WTC11 (cell line): ENCODE data around the gene PRR33. TPM values are rescaled to one million over a fixed set of nuclear protein-coding genes. Genes with fewer than 3 reads are reported as not detected.

ENCODE experiments used
- CBFB ChIP-seq: sonication (generic); formaldehyde crosslinking; IDR thresholded peaks from 2 replicates; pipeline ENCODE4 v1.8.1; 2022; ENCODE audit warnings: mild to moderate bottlenecking, low read depth, missing genetic modification reagents
- CREM ChIP-seq: sonication (generic); formaldehyde crosslinking; IDR thresholded peaks from 2 replicates; pipeline ENCODE4 v1.8.1; 2022; ENCODE audit warnings: mild to moderate bottlenecking, missing genetic modification reagents, moderate library complexity
- MXD4 ChIP-seq: fragments of 250-450 bp; sonication (Bioruptor Pico); IDR thresholded peaks from 2 replicates; pipeline ENCODE4 v1.8.0; 2021; ENCODE audit warnings: mild to moderate bottlenecking, moderate library complexity, borderline replicate concordance
- NFE2L1 ChIP-seq: sonication (generic); formaldehyde crosslinking; IDR thresholded peaks from 2 replicates; pipeline ENCODE4 v1.8.1; 2023; ENCODE audit warnings: missing genetic modification reagents
- USF2 ChIP-seq: sonication (generic); formaldehyde crosslinking; IDR thresholded peaks from 2 replicates; pipeline ENCODE4 v1.8.1; 2023; ENCODE audit warnings: mild to moderate bottlenecking, missing genetic modification reagents, moderate library complexity
- ZBTB21 ChIP-seq: sonication (generic); formaldehyde crosslinking; IDR thresholded peaks from 2 replicates; pipeline ENCODE4 v1.8.1; 2023; ENCODE audit warnings: mild to moderate bottlenecking, missing genetic modification reagents, borderline replicate concordance
- ZNF121 ChIP-seq: sonication (generic); formaldehyde crosslinking; IDR thresholded peaks from 2 replicates; pipeline ENCODE4 v1.8.0; 2023; ENCODE audit warnings: missing genetic modification reagents
- ZNF425 ChIP-seq: fragments of 250-450 bp; sonication (Bioruptor Pico); conservative IDR thresholded peaks from 2 replicates; pipeline ENCODE4 v1.9.0; 2021; ENCODE audit warnings: mild to moderate bottlenecking
- total RNA-seq: library from RNA; stranded (reverse); gene quantifications from 3 replicates; pipeline ENCODE4 v1.2.3, GENCODE V29; 2021
- TF ChIP-seq, protein P1 (sequence below): sonication (generic); formaldehyde crosslinking; IDR thresholded peaks from 2 replicates; pipeline ENCODE4 v1.8.0; 2022; ENCODE audit warnings: mild to moderate bottlenecking, missing genetic modification reagents
- TF ChIP-seq, protein P2 (sequence below): sonication (generic); formaldehyde crosslinking; IDR thresholded peaks from 2 replicates; pipeline ENCODE4 v1.8.1; 2023; ENCODE audit warnings: mild to moderate bottlenecking, moderate library complexity, missing genetic modification reagents
- TF ChIP-seq, protein P3 (sequence below): sonication (generic); formaldehyde crosslinking; IDR thresholded peaks from 2 replicates; pipeline ENCODE4 v1.8.0; 2022; ENCODE audit warnings: mild to moderate bottlenecking, missing genetic modification reagents
- TF ChIP-seq, protein P4 (sequence below): sonication (generic); formaldehyde crosslinking; IDR thresholded peaks from 2 replicates; pipeline ENCODE4 v1.8.0; 2023; ENCODE audit warnings: missing genetic modification reagents, mild to moderate bottlenecking, borderline replicate concordance
- TF ChIP-seq, protein P5 (sequence below): fragments of 250-450 bp; sonication (Bioruptor Pico); IDR thresholded peaks from 2 replicates; pipeline ENCODE4 v1.9.0; 2021; ENCODE audit warnings: moderate library complexity, mild to moderate bottlenecking, inconsistent platforms, borderline replicate concordance
- TF ChIP-seq, protein P6 (sequence below): sonication (generic); formaldehyde crosslinking; IDR thresholded peaks from 2 replicates; pipeline ENCODE4 v1.8.1; 2023; ENCODE audit warnings: mild to moderate bottlenecking, missing genetic modification reagents, borderline replicate concordance

PRR33 gene
- total RNA-seq, 1 experiment from 2014 or later = not detected

GRCh38 chr11:1843796-1844195 lies 47.9 kb downstream of the PRR33 start (continued):
- TF ChIP-seq, protein P1, sequence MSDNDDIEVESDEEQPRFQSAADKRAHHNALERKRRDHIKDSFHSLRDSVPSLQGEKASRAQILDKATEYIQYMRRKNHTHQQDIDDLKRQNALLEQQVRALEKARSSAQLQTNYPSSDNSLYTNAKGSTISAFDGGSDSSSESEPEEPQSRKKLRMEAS (CRISPR knock-in tag) = no peak
- TF ChIP-seq, protein P2, sequence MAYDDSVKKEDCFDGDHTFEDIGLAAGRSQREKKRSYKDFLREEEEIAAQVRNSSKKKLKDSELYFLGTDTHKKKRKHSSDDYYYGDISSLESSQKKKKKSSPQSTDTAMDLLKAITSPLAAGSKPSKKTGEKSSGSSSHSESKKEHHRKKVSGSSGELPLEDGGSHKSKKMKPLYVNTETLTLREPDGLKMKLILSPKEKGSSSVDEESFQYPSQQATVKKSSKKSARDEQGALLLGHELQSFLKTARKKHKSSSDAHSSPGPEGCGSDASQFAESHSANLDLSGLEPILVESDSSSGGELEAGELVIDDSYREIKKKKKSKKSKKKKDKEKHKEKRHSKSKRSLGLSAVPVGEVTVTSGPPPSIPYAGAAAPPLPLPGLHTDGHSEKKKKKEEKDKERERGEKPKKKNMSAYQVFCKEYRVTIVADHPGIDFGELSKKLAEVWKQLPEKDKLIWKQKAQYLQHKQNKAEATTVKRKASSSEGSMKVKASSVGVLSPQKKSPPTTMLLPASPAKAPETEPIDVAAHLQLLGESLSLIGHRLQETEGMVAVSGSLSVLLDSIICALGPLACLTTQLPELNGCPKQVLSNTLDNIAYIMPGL (CRISPR knock-in tag) = no peak
- TF ChIP-seq CBFB (CRISPR knock-in tag) = no peak
- TF ChIP-seq, protein P3, sequence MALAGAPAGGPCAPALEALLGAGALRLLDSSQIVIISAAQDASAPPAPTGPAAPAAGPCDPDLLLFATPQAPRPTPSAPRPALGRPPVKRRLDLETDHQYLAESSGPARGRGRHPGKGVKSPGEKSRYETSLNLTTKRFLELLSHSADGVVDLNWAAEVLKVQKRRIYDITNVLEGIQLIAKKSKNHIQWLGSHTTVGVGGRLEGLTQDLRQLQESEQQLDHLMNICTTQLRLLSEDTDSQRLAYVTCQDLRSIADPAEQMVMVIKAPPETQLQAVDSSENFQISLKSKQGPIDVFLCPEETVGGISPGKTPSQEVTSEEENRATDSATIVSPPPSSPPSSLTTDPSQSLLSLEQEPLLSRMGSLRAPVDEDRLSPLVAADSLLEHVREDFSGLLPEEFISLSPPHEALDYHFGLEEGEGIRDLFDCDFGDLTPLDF (CRISPR knock-in tag) = no peak
- TF ChIP-seq CREM (CRISPR knock-in tag) = no peak
- TF ChIP-seq NFE2L1 (CRISPR knock-in tag) = no peak
- TF ChIP-seq, protein P4, sequence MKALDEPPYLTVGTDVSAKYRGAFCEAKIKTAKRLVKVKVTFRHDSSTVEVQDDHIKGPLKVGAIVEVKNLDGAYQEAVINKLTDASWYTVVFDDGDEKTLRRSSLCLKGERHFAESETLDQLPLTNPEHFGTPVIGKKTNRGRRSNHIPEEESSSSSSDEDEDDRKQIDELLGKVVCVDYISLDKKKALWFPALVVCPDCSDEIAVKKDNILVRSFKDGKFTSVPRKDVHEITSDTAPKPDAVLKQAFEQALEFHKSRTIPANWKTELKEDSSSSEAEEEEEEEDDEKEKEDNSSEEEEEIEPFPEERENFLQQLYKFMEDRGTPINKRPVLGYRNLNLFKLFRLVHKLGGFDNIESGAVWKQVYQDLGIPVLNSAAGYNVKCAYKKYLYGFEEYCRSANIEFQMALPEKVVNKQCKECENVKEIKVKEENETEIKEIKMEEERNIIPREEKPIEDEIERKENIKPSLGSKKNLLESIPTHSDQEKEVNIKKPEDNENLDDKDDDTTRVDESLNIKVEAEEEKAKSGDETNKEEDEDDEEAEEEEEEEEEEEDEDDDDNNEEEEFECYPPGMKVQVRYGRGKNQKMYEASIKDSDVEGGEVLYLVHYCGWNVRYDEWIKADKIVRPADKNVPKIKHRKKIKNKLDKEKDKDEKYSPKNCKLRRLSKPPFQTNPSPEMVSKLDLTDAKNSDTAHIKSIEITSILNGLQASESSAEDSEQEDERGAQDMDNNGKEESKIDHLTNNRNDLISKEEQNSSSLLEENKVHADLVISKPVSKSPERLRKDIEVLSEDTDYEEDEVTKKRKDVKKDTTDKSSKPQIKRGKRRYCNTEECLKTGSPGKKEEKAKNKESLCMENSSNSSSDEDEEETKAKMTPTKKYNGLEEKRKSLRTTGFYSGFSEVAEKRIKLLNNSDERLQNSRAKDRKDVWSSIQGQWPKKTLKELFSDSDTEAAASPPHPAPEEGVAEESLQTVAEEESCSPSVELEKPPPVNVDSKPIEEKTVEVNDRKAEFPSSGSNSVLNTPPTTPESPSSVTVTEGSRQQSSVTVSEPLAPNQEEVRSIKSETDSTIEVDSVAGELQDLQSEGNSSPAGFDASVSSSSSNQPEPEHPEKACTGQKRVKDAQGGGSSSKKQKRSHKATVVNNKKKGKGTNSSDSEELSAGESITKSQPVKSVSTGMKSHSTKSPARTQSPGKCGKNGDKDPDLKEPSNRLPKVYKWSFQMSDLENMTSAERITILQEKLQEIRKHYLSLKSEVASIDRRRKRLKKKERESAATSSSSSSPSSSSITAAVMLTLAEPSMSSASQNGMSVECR (CRISPR knock-in tag) = no peak
- TF ChIP-seq, protein P5, sequence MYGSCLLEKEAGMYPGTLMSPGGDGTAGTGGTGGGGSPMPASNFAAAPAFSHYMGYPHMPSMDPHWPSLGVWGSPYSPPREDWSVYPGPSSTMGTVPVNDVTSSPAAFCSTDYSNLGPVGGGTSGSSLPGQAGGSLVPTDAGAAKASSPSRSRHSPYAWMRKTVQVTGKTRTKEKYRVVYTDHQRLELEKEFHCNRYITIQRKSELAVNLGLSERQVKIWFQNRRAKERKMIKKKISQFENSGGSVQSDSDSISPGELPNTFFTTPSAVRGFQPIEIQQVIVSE = no peak
- TF ChIP-seq USF2 (CRISPR knock-in tag) = no peak
- TF ChIP-seq ZNF121 (CRISPR knock-in tag) = no peak
- TF ChIP-seq MXD4 (CRISPR knock-in tag) = no peak
- no peak for TF ChIP-seq ZNF425 (CRISPR knock-in tag)
- TF ChIP-seq ZBTB21 = no peak
- TF ChIP-seq, protein P6, sequence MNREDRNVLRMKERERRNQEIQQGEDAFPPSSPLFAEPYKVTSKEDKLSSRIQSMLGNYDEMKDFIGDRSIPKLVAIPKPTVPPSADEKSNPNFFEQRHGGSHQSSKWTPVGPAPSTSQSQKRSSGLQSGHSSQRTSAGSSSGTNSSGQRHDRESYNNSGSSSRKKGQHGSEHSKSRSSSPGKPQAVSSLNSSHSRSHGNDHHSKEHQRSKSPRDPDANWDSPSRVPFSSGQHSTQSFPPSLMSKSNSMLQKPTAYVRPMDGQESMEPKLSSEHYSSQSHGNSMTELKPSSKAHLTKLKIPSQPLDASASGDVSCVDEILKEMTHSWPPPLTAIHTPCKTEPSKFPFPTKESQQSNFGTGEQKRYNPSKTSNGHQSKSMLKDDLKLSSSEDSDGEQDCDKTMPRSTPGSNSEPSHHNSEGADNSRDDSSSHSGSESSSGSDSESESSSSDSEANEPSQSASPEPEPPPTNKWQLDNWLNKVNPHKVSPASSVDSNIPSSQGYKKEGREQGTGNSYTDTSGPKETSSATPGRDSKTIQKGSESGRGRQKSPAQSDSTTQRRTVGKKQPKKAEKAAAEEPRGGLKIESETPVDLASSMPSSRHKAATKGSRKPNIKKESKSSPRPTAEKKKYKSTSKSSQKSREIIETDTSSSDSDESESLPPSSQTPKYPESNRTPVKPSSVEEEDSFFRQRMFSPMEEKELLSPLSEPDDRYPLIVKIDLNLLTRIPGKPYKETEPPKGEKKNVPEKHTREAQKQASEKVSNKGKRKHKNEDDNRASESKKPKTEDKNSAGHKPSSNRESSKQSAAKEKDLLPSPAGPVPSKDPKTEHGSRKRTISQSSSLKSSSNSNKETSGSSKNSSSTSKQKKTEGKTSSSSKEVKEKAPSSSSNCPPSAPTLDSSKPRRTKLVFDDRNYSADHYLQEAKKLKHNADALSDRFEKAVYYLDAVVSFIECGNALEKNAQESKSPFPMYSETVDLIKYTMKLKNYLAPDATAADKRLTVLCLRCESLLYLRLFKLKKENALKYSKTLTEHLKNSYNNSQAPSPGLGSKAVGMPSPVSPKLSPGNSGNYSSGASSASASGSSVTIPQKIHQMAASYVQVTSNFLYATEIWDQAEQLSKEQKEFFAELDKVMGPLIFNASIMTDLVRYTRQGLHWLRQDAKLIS (CRISPR knock-in tag) = no peak
